Spleen (tissue), 7 donors: ENCODE results near the gene COQ8A.

ENCODE experiments used
- POLR2A ChIP-seq, 3 donors: fragments of 450-650 bp; IDR thresholded peaks; one replicate each; pipeline ENCODE4 v1.5.1; 2017; ENCODE audit warnings: antibody characterized with exemption in 3 of 3, mild to moderate bottlenecking in 1 of 3
- POLR2AphosphoS5 ChIP-seq, 3 donors: sonication (generic); formaldehyde crosslinking; IDR thresholded peaks; one replicate each; pipeline ENCODE4 v1.5.1; 2017; ENCODE audit warnings: antibody characterized with exemption in 3 of 3
- TF ChIP-seq, protein P1 (sequence below), 11 experiments: fragments of 200-600 bp in 7 of 11; fragments of 450-650 bp in 4 of 11; sonication (generic) in 4 of 11; IDR thresholded peaks in 8 of 11; conservative IDR thresholded peaks in 3 of 11; 1 replicate in 7 of 11; 2 replicates in 4 of 11; pipeline versions ENCODE4 v1.4.0 to v1.8.0; 2016 to 2021; ENCODE audit warnings: antibody characterized with exemption in 11 of 11, inconsistent platforms in 4 of 11, mild to moderate bottlenecking in 1 of 11
- donor health status: DM: no; HTN: no; CAD: no; lungs with moderate emphysema.
- donor health status: DM: no; HTN: no; CAD: no.
- donor health status: DM: no; HTN: no; CAD: no.

DNA sequence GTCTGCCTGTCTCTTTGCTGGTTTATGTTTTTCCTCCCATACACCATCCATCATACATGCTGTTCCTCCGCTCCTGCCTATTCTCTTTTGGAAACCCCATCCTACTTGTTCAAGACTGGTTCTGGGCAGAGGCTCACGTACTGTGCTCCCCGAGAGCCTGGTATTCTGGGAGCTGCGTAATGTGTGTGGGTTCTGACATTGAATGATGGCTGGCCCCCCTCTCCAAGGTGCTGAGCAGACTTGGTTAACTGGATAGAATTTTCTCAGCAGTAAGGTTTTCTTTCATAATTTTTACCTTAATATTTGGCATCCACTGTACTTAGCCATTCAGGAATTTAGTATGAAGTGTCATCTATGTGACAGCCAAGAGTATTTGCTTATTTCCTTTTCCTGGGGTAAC lies 26.6 kb downstream of the COQ8A start:
- TF ChIP-seq, protein P1, sequence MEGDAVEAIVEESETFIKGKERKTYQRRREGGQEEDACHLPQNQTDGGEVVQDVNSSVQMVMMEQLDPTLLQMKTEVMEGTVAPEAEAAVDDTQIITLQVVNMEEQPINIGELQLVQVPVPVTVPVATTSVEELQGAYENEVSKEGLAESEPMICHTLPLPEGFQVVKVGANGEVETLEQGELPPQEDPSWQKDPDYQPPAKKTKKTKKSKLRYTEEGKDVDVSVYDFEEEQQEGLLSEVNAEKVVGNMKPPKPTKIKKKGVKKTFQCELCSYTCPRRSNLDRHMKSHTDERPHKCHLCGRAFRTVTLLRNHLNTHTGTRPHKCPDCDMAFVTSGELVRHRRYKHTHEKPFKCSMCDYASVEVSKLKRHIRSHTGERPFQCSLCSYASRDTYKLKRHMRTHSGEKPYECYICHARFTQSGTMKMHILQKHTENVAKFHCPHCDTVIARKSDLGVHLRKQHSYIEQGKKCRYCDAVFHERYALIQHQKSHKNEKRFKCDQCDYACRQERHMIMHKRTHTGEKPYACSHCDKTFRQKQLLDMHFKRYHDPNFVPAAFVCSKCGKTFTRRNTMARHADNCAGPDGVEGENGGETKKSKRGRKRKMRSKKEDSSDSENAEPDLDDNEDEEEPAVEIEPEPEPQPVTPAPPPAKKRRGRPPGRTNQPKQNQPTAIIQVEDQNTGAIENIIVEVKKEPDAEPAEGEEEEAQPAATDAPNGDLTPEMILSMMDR (IDR thresholded peaks at IDR 0.05 in 8 of 11, conservative IDR thresholded peaks at IDR 0.05 in 3 of 11), result no peak
- TF ChIP-seq POLR2A (IDR thresholded peaks at IDR 0.05), result no peak
- no peak for TF ChIP-seq POLR2AphosphoS5 (IDR thresholded peaks at IDR 0.05)
